ENCODE results near the gene SLC25A14.

DNA sequence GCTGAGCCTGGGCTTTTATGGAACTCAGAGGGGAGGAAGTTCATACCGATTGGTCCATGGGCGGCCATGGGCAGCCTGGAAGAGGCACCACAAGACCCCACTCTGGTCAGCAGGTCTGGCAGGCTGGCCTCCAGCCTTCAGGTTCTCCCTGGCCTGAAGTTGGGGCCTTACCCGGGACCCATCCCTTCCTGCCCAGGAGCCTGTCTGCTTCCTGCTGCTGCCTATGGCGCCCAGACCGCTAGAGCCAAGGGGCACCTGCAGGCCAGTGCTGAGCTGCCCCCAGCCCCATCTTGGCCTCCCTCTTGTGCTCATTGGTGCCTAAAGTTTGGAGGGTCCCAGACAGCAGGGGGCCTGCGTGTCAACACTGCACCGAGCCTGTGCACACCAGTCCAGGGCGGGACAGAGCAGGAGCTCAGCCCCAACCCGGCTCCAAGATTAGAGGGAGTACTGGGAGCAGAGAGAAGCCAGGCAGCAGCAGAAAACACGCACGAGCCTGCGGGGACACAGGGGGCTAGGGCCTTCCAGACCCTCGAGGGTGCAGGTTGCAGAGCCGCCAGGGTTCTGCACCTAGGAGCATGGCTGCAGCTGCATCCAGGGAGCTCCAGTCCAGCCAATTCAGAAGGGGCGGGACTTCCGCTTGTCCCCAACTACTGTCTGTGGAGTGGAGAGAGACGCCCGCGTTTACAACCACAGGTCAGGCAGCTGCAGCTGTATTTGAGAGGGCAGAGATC, 40.3 kb upstream of the SLC25A14 start:
- no peak for TF ChIP-seq POLR2A (IDR thresholded peaks at IDR 0.05)
- TF ChIP-seq, protein P1, sequence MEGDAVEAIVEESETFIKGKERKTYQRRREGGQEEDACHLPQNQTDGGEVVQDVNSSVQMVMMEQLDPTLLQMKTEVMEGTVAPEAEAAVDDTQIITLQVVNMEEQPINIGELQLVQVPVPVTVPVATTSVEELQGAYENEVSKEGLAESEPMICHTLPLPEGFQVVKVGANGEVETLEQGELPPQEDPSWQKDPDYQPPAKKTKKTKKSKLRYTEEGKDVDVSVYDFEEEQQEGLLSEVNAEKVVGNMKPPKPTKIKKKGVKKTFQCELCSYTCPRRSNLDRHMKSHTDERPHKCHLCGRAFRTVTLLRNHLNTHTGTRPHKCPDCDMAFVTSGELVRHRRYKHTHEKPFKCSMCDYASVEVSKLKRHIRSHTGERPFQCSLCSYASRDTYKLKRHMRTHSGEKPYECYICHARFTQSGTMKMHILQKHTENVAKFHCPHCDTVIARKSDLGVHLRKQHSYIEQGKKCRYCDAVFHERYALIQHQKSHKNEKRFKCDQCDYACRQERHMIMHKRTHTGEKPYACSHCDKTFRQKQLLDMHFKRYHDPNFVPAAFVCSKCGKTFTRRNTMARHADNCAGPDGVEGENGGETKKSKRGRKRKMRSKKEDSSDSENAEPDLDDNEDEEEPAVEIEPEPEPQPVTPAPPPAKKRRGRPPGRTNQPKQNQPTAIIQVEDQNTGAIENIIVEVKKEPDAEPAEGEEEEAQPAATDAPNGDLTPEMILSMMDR (IDR thresholded peaks at IDR 0.05) = no peak

All from uterus (tissue), 2 donors.